HepG2 (cell line): Measurements from ENCODE around the gene LTA. TPM values are rescaled to one million over a fixed set of nuclear protein-coding genes. Genes with fewer than 3 reads are reported as not detected.

ENCODE experiments used
- CAMTA2 ChIP-seq: sonication (generic); formaldehyde crosslinking; IDR thresholded peaks from 2 replicates; pipeline ENCODE4 v1.4.0; 2020; ENCODE audit warnings: mild to moderate bottlenecking, missing genetic modification reagents, borderline replicate concordance
- CBFB ChIP-seq: sonication (generic); formaldehyde crosslinking; IDR thresholded peaks from 2 replicates; pipeline ENCODE4 v1.4.0; 2020; ENCODE audit warnings: missing genetic modification reagents
- EED ChIP-seq: sonication (generic); formaldehyde crosslinking; IDR thresholded peaks from 2 replicates; pipeline ENCODE4 v1.5.0; 2020; ENCODE audit warnings: mild to moderate bottlenecking, missing genetic modification reagents
- ETS1 ChIP-seq: sonication (generic); formaldehyde crosslinking; IDR thresholded peaks from 2 replicates; pipeline ENCODE4 v1.4.0; 2020; ENCODE audit warnings: missing genetic modification reagents
- FOXC1 ChIP-seq: sonication (generic); formaldehyde crosslinking; IDR thresholded peaks from 2 replicates; pipeline ENCODE4 v1.8.0; 2022; ENCODE audit warnings: mild to moderate bottlenecking, missing genetic modification reagents, borderline replicate concordance
- GTF3A ChIP-seq: sonication (generic); formaldehyde crosslinking; conservative IDR thresholded peaks from 2 replicates; pipeline ENCODE4 v1.4.0; 2020; ENCODE audit warnings: mild to moderate bottlenecking, missing genetic modification reagents
- HBP1 ChIP-seq: IDR thresholded peaks from 2 replicates; pipeline ENCODE4 v1.6.1; 2016; ENCODE audit warnings: low read depth, control low read depth
- MBNL3 ChIP-seq: fragments of 250-450 bp; sonication (Bioruptor Pico); conservative IDR thresholded peaks from 2 replicates; pipeline ENCODE4 v1.8.0; 2022; ENCODE audit warnings: mild to moderate bottlenecking, inconsistent platforms
- MED1 ChIP-seq: sonication (generic); formaldehyde crosslinking; IDR thresholded peaks from 2 replicates; pipeline ENCODE4 v1.4.0; 2020; ENCODE audit warnings: missing genetic modification reagents
- MIXL1 ChIP-seq: IDR thresholded peaks from 2 replicates; pipeline ENCODE4 v1.6.1; 2016
- PHF8 ChIP-seq: sonication (generic); formaldehyde crosslinking; IDR thresholded peaks from 2 replicates; pipeline ENCODE4 v1.5.0; 2020; ENCODE audit warnings: missing genetic modification reagents
- RBFOX2 ChIP-seq: fragments of 200-400 bp; formaldehyde crosslinking; IDR thresholded peaks from 2 replicates; pipeline ENCODE4 v1.6.1; 2017; ENCODE audit warnings: low read depth, mild to moderate bottlenecking, low read length
- STAT6 ChIP-seq: sonication (generic); formaldehyde crosslinking; IDR thresholded peaks from 2 replicates; pipeline ENCODE4 v1.4.0; 2020; ENCODE audit warnings: missing genetic modification reagents, mild to moderate bottlenecking, borderline replicate concordance
- ZNF142 ChIP-seq: sonication (generic); formaldehyde crosslinking; IDR thresholded peaks from 2 replicates; pipeline ENCODE4 v1.4.0; 2020; ENCODE audit warnings: missing genetic modification reagents
- ZNF430 ChIP-seq: sonication (generic); formaldehyde crosslinking; IDR thresholded peaks from 2 replicates; pipeline ENCODE4 v1.9.0; 2021; ENCODE audit warnings: mild to moderate bottlenecking, missing genetic modification reagents
- ZNF460 ChIP-seq: sonication (generic); formaldehyde crosslinking; IDR thresholded peaks from 2 replicates; pipeline ENCODE4 v1.5.1; 2020; ENCODE audit warnings: missing genetic modification reagents, mild to moderate bottlenecking, borderline replicate concordance
- ZNF558 ChIP-seq: sonication (generic); formaldehyde crosslinking; IDR thresholded peaks from 2 replicates; pipeline ENCODE4 v1.9.0; 2022; ENCODE audit warnings: mild to moderate bottlenecking, missing genetic modification reagents, borderline replicate concordance
- ZNF564 ChIP-seq: sonication (generic); formaldehyde crosslinking; IDR thresholded peaks from 2 replicates; pipeline ENCODE4 v1.8.1; 2023; ENCODE audit warnings: mild to moderate bottlenecking, missing genetic modification reagents
- ZSCAN22 ChIP-seq: sonication (generic); formaldehyde crosslinking; IDR thresholded peaks from 2 replicates; pipeline ENCODE4 v1.4.0; 2020; ENCODE audit warnings: mild to moderate bottlenecking, missing genetic modification reagents
- polyA plus RNA-seq, 8 experiments: library from polyadenylated mRNA; depleted of rRNA in 3 of 8; stranded (reverse) in 7 of 8; unstranded in 1 of 8; fragments of >200 nt; fragmentation: Illumina TruSeq in 4 of 8; extraction: Trizol in 4 of 8; gene quantifications; 2 replicates each; pipeline versions ENCODE4 v1.2.1 to v1.2.3, GENCODE V29; 2011 to 2016; ENCODE audit warnings: low read depth in 4 of 8, missing spikeins in 1 of 8, mixed read lengths in 1 of 8; ENCODE audit not compliant: insufficient read depth in 1 of 8
- total RNA-seq, 5 experiments: library from RNA; depleted of rRNA; stranded (reverse); fragments of >200 nt; fragmentation: Illumina TruSeq; extraction: Trizol; gene quantifications; 2 replicates each; pipeline ENCODE4 v1.2.3, GENCODE V29; 2016; ENCODE audit warnings: low read depth in 1 of 5

Gene LTA
- total and polyA plus RNA-seq, 2 of the 13 experiments (the other 11 are each of a cell fraction or from before 2014, with no cell fraction given), result 0.09 TPM; not detected in 1

GRCh38 chr6:31580807-31581433, 8.8 kb downstream of the LTA start (continued):
- TF ChIP-seq ETS1 (CRISPR knock-in tag) (no peak), FOXC1 (CRISPR knock-in tag) (peak; percentile 94), MBNL3 (CRISPR knock-in tag) (no peak), ZNF460 (CRISPR knock-in tag) (no peak), CBFB (CRISPR knock-in tag) (peak; percentile 68; the same call in 1 of the 2 replicates), ZNF564 (peak; percentile 82; the same call in 1 of the 2 replicates), ZNF558 (peak; percentile 43; the same call in 1 of the 2 replicates), HBP1 (no peak), RBFOX2 (peak; percentile 61; the same call in 1 of the 2 replicates), GTF3A (peak; percentile 69; the same call in 1 of the 2 replicates), PHF8 (CRISPR knock-in tag) (peak; percentile 82), ZNF142 (CRISPR knock-in tag) (peak; percentile 59; the same call in 1 of the 2 replicates), ZNF430 (peak; percentile 44; the same call in 1 of the 2 replicates), STAT6 (CRISPR knock-in tag) (peak; percentile 31; the same call in 1 of the 2 replicates), MIXL1 (CRISPR knock-in tag) (peak; percentile 48; the same call in 1 of the 2 replicates), EED (CRISPR knock-in tag) (no peak), MED1 (CRISPR knock-in tag) (peak; percentile 36; the same call in 1 of the 2 replicates), CAMTA2 (CRISPR knock-in tag) (no peak; the same call in 1 of the 2 replicates), ZSCAN22 (CRISPR knock-in tag) (no peak)
